ENCODE results near the gene MRPS22. TPM values are rescaled to one million over a fixed set of nuclear protein-coding genes. Genes with fewer than 3 reads are reported as not detected.

The MRPS22 gene
- polyA plus RNA-seq, 1 experiment = 68.4 TPM

DNA sequence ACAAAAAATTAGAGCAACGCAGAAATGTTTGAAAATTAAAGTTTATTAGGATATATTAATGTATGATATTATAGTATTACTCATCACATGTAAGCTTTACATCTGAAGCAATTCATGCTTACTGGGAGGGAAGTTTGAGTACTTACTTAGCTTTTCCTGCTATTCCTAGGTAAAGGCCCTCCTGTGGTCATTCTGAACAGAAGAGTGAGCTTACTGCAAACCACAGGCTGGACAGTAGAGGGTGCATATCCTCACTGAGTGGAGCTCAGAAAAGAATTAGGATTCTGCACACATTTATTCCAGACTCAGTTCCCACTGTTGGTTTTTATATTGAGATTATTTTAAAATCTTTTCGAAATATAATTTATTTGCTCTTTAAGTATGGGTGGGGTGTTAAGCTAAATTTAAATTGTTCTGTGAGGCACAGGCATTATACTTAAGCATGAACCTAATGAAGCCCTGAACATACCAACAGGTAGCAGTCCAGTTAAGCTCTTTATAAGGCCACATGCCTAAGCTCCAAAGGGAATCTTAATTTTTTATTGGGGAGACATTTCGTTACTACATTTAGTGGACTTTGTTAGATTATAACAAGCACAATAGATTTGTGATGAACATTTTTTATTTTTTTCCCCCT lies 10.2 kb downstream of the MRPS22 start:
- no peaks in the 10 kb centered on the region for H3K9me3 ChIP-seq (ENCODE audit: control insufficient read depth, insufficient read depth, low read length)
- CTCF ChIA-PET = interaction anchor here (0.5 to 3.9 kb wide), 35 partner anchors 9 to 439 kb away, joined by 3 to 52 read pairs (median 5); partner anchors contain the start of genes COPB2 and MRPS22
- POLR2A ChIA-PET = interaction anchor here (0.6 to 1.4 kb wide), 6 partner anchors 8 to 395 kb away, joined by 3 to 6 read pairs (median 3); partner anchors contain the start of gene COPB2
- no peaks in the 10 kb centered on the region for H3K27me3 ChIP-seq (ENCODE audit: control insufficient read depth, insufficient read depth, low read length)
- no peak overlapping the region for H3K27ac ChIP-seq (ENCODE audit: low read depth, low read length)
- no peak overlapping the region for H3K4me3 ChIP-seq (ENCODE audit: low read depth, low read length)
- peak; percentile 29 for DNase-seq (ENCODE audit: low read depth, low spot score)
- TF ChIP-seq, protein P1, sequence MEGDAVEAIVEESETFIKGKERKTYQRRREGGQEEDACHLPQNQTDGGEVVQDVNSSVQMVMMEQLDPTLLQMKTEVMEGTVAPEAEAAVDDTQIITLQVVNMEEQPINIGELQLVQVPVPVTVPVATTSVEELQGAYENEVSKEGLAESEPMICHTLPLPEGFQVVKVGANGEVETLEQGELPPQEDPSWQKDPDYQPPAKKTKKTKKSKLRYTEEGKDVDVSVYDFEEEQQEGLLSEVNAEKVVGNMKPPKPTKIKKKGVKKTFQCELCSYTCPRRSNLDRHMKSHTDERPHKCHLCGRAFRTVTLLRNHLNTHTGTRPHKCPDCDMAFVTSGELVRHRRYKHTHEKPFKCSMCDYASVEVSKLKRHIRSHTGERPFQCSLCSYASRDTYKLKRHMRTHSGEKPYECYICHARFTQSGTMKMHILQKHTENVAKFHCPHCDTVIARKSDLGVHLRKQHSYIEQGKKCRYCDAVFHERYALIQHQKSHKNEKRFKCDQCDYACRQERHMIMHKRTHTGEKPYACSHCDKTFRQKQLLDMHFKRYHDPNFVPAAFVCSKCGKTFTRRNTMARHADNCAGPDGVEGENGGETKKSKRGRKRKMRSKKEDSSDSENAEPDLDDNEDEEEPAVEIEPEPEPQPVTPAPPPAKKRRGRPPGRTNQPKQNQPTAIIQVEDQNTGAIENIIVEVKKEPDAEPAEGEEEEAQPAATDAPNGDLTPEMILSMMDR (IDR thresholded peaks at IDR 0.05; ENCODE audit: low read depth, low read length) = peak; percentile 94

DNA sequence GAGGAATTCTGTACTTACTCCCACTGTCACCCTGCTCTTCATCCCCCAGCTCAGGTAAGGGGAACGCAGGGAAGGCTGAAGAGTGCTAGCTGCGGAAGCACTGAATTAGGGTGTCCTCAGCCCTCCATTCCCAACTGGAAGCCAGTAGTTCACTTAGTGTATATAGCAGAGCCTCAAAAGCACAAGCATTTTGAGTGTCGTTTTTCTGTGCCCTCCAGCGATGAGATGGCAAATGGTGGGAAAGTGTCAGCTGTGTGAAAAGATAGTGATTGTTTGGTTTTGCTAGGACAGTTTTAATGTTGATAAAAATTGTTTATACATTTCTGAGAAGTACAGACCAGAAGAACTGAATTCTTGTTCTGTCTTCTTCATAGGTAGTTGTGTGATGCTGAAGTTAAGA lies 10.8 kb downstream of the MRPS22 start:
- no peaks in the 10 kb centered on the region for H3K9me3 ChIP-seq (ENCODE audit: control insufficient read depth, insufficient read depth, low read length)

DNA sequence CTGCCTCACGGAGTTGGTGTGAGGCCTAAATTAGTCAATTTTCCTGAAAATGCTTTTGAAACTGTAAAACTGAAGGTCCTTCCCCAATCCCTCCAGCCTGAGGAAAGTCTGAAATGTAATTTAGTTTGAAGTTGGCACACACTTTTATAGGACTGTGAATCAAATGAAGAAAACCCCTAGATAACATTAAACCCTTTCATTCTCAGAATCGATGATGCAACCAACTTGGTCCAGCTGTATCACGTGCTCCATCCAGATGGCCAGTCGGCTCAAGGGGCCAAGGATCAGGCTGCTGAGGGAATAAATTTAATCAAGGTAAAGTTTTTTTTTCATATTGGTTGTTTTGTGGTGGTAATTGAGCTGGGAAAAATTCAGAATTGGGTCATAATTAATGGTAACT lies 11.7 kb downstream of the MRPS22 start:
- ChIA-PET CTCF (interaction anchor here (0.7 to 3.9 kb wide), 5 partner anchors 12 to 440 kb away, joined by 3 to 49 read pairs (median 6); no protein-coding TSS in a partner anchor), POLR2A (interaction anchor here (1.5 kb wide), 1 partner anchor 35 kb away, joined by 3 read pairs; no protein-coding TSS in a partner anchor)
- DNase-seq (ENCODE audit: low read depth, low spot score) = no peak
- Histone ChIP-seq H3K9me3 (ENCODE audit: control insufficient read depth, insufficient read depth, low read length) (no peaks in the 10 kb centered on the region), H3K27me3 (ENCODE audit: control insufficient read depth, insufficient read depth, low read length) (no peaks in the 10 kb centered on the region), H3K4me3 (ENCODE audit: low read depth, low read length) (no peak overlapping the region), H3K27ac (ENCODE audit: low read depth, low read length) (no peak overlapping the region)
- TF ChIP-seq, protein P1 (IDR thresholded peaks at IDR 0.05; ENCODE audit: low read depth, low read length) = no peak

More for the DNA sequence above, 10.8 kb downstream of the MRPS22 start:
- no peak for DNase-seq (ENCODE audit: low read depth, low spot score)
- TF ChIP-seq, protein P1 (IDR thresholded peaks at IDR 0.05; ENCODE audit: low read depth, low read length) = no peak
- H3K27ac ChIP-seq (ENCODE audit: low read depth, low read length) = no peak overlapping the region
- ChIA-PET CTCF (interaction anchor here (0.5 to 3.9 kb wide), 31 partner anchors 8 to 440 kb away, joined by 3 to 52 read pairs (median 6); partner anchors contain the start of gene MRPS22), POLR2A (interaction anchor here (1.1 to 1.4 kb wide), 2 partner anchors 35 to 243 kb away, joined by 3 to 6 read pairs; partner anchors contain the start of gene COPB2)
- no peaks in the 10 kb centered on the region for H3K27me3 ChIP-seq (ENCODE audit: control insufficient read depth, insufficient read depth, low read length)
- H3K4me3 ChIP-seq (ENCODE audit: low read depth, low read length) = no peak overlapping the region

DNA sequence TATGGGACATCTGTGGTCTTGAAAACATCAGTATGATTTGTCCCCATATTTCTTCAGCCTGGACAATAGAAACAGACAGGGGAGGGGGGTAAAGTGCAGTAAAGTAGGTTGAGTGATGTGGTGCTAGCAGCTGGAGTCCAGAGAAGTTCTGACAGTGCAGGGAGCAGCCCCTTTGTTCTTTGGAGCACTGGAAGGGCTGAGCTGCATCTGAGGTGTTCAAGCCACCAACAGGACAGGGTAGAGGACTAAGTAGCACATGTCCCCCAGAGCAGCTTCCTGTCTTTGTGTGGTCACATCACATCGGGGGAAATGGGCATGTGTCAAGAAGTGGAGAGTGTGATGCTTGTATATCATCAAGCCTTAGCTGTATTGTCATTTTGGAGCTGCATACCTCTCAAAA lies 12.1 kb downstream of the MRPS22 start:
- POLR2A ChIA-PET = interaction anchor here (1.5 kb wide), 1 partner anchor 34 kb away, joined by 3 read pairs; no protein-coding TSS in a partner anchor
- no peaks in the 10 kb centered on the region for H3K9me3 ChIP-seq (ENCODE audit: control insufficient read depth, insufficient read depth, low read length)
- no peak overlapping the region for H3K27ac ChIP-seq (ENCODE audit: low read depth, low read length)
- TF ChIP-seq, protein P1 (IDR thresholded peaks at IDR 0.05; ENCODE audit: low read depth, low read length) = no peak
- no peaks in the 10 kb centered on the region for H3K27me3 ChIP-seq (ENCODE audit: control insufficient read depth, insufficient read depth, low read length)
- DNase-seq (ENCODE audit: low read depth, low spot score) = no peak
- H3K4me3 ChIP-seq (ENCODE audit: low read depth, low read length) = no peak overlapping the region
- CTCF ChIA-PET = interaction anchor here (0.7 to 3.9 kb wide), 4 partner anchors 11 to 420 kb away, joined by 3 to 49 read pairs (median 16); no protein-coding TSS in a partner anchor

DNA sequence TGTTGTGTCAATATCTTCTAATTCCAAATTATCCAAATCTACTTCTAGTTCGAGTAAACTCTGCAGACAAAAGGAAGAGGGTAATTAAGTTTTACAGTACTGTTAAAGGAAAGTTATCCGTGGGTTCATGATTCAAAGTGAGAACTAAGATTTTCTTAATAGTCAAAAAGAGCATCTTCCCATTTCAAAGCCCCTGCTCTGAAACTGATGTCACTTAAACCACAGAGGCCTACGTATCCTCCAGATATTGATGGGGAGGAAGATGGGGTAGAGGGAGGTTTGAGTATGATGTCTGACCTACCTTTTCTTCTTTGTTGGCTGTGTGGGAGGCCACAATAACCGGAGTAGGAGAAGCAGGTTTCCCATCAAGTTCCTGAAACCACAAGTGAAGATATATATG lies 14.1 kb downstream of the MRPS22 start:
- ChIA-PET POLR2A (no interaction called here), CTCF (interaction anchor here (1.6 kb wide), 1 partner anchor 9 kb away, joined by 4 read pairs; no protein-coding TSS in a partner anchor)
- H3K27me3 ChIP-seq (ENCODE audit: control insufficient read depth, insufficient read depth, low read length) = no peaks in the 10 kb centered on the region
- TF ChIP-seq, protein P1 (IDR thresholded peaks at IDR 0.05; ENCODE audit: low read depth, low read length) = no peak
- no peak overlapping the region for H3K4me3 ChIP-seq (ENCODE audit: low read depth, low read length)
- H3K27ac ChIP-seq (ENCODE audit: low read depth, low read length) = no peak overlapping the region
- DNase-seq (ENCODE audit: low read depth, low spot score) = no peak
- no peaks in the 10 kb centered on the region for H3K9me3 ChIP-seq (ENCODE audit: control insufficient read depth, insufficient read depth, low read length)

Measured in AG04450 (cell line).